ENCODE data around the gene MYOF.
"Not testable (repeated sequence)": the region's sequence is repeated elsewhere in the genome, so short reads cannot be mapped to it uniquely, and the experiment has no call there.

The MYOF gene

GRCh38 chr10:93420944-93421825, 60.9 kb downstream of the MYOF start:
- no peak for DNase-seq

- peak; percentile 27 for DNase-seq
Measured at GRCh38 chr10:93420091-93420490, 62.0 kb downstream of the MYOF start.

DNA sequence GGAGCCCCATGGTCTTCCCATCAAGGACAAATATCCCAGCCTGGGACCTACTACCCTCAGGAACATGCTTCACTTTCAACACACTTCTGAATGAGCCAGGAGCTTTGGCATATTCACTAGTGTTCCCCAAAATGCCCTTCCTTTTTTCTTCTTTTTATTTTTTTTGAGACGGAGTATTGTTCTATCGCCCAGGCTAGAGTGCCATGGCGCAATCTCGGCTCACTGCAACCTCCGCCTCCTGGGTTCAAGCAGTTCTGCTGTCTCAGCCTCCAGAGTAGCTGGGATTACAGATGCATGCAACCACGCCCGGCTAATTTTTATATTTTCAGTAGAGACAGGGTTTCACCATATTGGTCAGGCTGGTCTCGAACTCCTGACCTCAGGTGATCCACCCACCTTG, 63.1 kb downstream of the MYOF start:
- not testable (repeated sequence) for DNase-seq

DNA sequence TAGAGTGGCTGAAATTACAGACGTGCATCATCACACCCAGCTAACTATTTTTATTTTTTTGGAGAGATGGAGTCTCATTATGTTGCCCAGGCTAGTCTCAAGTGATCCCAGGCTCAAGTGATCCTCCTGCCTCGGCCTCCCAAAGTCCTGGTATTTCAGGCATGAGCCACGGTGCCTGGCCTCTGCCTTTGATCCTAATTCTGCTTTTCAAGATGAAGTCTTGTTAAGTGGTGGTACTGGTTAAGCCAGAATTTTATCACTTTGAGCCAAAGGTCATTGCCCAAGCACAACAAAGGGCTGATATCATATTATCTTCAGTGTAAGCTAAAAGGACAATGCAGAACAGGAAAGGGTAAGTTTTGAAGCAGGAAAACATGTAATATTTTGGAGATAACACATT, 64.2 kb downstream of the MYOF start:
- DNase-seq: no peak

GRCh38 chr10:93417266-93417665, 64.9 kb downstream of the MYOF start:
- no peak for DNase-seq

DNA sequence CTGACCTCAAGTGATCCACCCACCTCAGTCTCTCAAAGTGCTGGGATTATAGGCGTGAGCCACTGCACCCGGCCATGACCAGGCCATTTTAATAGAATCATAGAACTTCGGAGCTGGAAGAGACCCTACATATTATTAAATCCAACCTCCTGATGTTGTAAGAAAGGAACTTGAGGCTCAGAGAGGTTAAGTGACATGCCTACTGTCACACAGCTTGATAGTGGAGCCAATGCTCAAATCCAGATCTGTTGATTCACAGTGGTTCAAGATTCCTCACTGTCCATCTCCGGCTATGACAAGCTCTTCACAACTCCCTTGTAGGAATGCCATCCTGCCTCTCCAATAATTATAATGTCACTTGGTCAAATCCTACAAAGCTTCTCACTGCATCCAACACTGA, 65.3 kb downstream of the MYOF start:
- DNase-seq: no peak

DNA sequence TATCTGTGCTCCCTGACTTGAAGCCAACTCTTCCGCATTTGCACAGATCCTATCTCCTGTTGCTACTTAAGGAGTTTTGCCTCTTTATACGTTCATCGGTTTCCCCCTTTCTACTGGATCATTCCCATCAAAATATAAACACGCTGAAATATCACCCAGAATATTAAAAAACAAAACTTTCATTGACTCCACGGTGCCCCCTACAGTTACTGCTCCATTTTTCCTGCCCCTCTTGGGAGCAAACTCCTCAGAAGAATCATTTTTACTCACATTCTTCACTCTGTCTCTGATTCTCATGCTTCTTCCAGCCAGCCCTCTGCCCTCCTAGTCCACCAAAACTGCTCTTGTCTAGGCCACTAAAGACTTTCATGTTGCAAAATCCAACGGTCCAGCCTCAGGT, 66.4 kb downstream of the MYOF start:
- no peak for DNase-seq

DNA sequence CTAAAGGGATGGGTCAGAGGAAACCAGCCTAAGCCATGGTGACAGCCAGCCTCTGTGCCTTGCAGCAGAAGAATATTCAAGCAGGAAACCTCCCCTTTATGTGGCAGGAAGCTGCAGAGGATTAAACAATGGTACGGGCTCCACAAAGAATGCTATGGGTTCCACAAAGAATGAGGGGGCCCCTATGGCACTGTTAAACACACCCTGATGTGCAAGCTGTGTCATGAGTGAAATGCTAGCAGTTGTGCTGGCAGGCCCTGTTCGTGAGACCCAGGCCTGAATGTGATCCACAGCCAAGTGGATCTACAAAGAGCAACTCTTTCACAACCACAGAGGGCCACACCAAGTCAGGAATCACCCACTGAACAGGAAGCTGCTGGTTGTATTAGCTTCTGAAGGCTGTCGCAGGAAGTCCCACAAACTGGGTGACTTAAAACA, 68.9 kb downstream of the MYOF start:
- DNase-seq: no peak

DNA sequence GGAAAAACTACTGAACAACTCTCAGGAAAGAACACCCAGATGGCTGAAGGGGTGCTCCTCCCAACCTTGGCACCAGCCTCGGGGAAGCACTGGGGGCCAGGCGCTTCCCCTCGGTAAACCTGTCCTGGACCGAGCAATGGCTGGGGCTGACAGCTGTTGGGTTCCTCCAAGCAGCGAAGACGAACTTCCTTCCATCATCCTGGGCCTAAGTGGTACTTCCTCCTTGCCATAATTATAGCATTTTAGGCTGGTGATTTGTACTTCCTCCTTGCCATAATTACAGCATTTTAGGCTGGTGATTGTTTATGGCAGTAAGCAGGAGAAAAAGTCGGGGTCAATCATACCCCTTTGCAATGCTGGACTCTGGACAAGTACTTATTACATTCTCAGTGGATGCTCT, 69.3 kb downstream of the MYOF start:
- DNase-seq: no peak

DNA sequence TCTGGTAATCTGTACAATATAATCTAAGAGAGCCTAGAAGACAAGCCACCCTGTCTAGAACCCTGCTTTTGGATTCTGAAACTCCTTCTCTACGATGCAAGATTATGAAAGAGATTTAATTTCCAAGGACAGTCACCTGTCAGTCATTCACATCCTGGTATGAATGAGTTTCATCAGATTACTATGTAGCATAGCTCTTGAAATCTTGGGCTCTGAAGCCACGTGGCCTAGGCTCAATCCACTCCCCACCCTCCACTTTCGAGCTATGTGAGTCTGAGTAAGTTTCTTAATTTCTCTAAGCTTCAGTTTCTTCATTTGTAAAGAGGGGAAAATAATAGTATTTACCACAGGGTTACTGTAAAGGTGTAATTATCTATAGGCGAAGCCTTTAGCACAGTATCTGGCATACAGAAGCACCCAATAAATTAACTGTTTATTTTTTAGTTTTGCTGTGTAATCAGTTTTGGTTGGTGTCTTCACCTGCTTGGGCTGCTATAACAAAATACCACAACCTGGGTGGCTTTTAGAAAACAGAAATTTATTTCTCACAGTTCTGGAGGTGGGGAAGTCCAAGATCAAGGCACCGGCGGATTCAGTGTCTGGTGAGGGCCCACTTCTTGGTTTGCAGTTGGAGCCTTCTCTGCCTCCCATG, 71.3 kb downstream of the MYOF start:
- DNase-seq: no peak

- peak; percentile 62 for DNase-seq
Measured at GRCh38 chr10:93408783-93409182, 73.4 kb downstream of the MYOF start.

DNA sequence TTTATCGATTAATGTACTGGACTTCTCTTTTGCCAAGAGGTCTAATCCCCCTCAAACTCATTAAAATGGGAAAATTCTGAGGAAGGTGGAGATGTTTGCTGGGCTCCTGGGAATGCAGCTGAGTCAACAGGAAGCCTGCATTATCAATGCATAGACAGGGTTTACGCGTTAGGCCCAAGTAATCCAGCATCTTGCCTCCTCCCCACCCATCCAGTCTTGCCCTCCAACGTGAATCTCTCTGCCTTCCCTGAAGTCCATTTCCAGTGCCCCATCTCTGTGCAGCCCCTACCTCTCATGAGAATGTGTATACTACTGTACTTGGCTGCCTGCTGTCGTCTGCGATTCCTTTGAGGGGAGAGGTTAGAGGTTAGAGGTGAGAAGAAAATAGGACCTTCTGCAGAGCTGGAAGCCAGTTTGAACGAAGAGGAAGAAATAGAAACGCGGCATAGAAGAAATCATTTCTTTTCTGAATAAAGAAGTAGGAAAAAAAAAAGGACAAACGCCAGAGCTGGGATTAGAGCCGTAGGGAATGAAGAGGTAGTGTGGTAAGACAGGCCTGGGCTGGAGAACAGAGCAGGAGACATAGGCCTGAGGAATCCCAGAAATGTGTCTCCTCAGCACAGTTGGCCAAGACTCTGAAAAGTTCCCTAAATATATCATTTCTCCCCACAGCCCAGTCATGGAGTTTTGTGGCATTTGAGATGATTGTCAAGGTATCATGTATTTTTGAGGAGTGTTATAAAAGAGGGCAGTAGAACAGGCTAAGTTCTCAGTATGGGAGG, 75.6 kb downstream of the MYOF start:
- DNase-seq: peak; percentile 54

DNA sequence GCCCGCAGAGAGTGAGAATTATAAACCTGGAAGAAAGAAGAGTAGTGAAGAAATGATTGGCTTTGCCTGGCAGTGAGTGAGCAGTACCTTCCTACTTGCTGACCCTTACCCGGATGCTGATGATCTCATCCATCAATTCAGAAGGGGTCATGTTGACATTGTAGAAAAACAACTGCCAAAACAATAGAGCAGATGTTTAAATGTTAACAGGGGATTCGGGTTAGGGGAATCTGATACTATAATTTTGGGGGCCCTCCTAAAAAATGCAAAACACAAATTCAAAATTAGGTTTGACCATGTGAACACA, 78.1 kb downstream of the MYOF start:
- DNase-seq: peak; percentile 57

DNA sequence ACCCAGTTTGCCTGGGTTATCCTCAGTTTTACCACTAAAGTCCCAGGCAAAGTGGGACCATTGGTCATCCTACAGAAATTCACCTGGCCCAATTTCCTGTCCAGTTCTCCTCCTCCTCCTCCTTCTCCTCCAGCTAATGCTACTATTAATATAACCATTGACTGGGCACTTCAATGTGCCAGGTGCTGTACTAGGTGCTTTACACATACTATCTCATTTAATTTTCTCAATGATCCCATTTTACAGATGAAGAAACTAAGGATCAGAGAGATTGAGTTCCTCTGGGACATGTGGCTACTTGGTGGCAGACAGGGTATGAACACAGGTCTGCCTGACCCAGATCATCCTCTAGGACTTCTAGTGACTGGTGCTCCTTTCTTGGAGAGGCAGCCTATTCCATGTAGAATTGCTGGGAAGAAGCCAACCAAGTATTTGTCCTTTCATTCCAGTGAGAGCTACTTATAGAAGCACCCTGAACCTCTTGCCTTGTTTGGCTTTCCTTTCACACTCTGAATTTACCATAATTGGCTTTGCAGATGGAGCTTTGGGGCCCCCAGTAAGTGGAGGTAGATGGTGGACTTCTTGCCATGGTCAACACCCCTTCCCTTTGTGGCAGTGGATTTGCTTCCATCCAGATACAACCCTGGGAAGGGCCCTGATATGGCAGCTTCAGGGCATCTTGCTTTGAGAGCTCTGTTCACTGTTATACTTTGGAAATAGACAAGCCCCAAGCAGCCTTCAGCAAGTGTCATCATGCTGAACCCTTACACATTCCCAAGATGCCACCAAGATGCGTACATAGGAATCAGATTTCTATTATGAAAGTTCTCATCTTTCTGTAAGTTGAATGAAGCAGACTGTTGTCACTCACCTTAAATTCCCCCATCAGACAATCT, 78.7 kb downstream of the MYOF start:
- DNase-seq: no peak

- no peak for DNase-seq
Measured at GRCh38 chr10:93402192-93402591, 79.9 kb downstream of the MYOF start.

DNA sequence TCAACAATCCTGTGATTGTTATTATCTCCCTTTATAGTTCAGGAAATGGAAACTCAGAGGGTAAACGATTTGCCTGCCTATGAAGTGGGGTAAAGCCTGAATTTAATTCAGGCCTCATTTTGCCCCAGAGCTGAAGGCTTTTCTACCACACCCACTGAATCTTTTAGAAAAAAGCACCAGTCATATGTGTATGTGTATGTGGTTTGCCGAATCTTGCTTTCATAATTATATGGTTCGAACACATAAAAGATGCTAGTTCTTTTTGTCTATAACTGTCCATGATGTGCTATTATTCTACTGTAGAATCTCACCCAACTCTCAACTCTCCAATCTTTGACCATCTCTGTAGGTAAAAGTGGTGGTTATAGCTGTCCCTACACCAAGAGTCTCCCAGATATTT, 83.6 kb downstream of the MYOF start:
- no peak for DNase-seq

DNA sequence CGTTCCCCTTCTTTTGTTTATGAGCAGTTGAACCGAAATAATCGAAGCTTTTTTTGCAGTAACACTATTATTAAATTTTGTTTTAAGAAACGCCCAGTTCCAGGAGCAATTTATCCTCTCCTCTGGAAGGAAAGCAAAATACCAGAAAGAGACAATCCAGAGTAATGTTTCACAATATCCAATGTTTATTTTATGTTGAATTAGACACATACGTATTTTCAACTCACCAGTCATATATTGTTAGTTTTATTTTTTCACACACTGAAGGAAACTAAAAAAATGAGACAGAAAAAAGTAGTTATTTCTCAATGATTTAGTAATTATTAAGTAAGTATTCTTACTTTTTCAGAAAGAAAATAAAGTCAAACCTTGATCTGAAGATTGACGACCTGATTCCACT, 85.1 kb downstream of the MYOF start:
- no peak for DNase-seq

- DNase-seq: no peak
Measured at GRCh38 chr10:93393211-93393610, 88.9 kb downstream of the MYOF start.

DNA sequence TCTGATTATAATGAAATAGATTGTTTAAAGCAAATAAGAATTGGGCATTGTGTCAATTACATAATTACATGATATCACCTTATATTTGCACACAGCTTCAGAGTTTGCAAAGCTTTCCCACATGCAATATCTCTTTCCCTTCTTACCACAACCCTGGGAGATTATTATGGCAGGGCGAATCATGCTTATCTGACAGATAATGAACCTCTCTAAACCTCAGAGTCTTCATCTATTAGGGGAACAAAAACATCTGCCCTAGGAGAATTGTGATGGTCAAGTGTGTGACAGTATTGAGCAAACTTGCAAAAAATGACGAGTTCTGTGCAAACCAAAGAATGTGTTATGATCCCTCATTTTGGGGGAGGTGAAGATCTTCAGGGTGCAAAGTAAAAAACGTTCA, 90.0 kb downstream of the MYOF start:
- peak; percentile 54 for DNase-seq

DNA sequence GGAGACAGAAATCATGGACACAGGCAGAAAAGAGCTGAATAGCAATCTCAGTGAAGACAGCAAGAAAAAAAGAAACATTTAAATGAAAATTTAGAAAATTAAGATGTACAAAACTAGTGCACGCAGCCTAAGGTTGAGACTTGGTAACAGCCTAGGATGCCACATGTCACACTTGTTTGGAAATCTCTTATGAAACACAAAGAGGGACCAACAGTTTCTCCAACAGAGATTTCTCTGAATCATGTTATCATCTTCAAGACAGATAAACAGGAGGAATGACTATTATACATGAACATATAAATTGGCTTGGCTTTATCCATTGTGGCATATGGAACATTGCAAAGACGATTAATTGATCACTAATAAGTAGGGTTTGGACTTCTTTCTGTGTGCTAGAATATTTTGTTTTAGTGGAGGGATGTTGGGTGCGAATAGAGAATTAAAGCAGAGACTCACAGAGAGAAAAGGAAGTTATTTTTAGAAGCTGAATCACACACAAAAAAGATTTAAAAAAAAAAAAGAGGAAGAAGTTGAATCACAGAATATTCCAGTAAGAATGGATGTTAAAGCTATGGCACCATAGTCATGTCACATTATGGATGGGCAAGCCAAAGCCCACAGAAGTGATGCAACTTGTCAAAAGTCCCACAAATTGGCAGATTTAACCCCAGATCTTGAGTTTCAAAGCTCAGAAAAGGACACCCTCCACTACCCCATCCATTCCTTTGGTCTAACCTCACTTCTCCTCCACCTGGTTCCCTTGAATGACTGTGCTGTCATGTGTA, 91.6 kb downstream of the MYOF start:
- no peak for DNase-seq

DNA sequence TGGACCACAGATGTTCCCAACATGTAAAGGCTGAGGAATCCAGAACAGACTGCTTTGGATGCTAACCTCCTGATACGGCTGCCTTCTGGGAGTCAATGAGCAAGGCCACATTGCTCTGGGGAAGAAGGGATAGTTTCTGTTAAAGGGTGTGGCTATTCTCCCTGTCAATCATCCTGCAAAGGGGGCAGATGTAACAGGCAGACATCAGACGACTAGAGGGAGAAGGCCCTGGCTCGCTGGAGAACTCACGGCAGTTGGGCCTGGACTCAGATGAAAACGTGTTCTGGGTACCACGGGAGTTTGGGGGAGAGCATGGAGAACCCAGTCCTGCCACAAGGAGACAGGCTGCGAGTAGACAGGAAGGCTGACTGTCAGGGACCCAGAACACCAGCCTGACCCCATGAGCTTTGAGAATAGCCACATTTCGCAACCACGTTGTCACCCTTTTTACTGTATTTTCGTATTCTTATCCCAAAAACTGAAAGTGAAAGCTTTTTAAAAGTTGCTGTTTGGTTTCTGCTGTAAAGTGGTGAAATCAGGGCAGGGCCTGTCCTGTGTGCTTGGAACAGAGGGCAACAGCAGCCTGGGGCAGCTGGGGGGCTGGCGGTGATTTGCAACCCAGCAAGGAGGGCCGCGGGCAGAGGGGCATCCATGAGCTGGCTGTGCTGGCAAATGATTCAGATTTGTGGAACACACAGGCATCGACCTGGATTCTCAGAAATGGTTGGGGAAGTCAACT, 95.3 kb downstream of the MYOF start:
- DNase-seq: no peak
